K562 (cell line): Measurements from ENCODE around the gene ATP5F1D. TPM values are rescaled to one million over a fixed set of nuclear protein-coding genes. Genes with fewer than 3 reads are reported as not detected.

Source experiments
- CBX1 ChIP-seq: sonication (generic); IDR thresholded peaks from 2 replicates; pipeline ENCODE4 v1.6.1; 2016; ENCODE audit warnings: antibody characterized with exemption, low read depth, mild to moderate bottlenecking
- ELF4 ChIP-seq: fragments of 450-650 bp; formaldehyde crosslinking; IDR thresholded peaks from 2 replicates; pipeline ENCODE4 v1.4.0; 2022; ENCODE audit warnings: missing genetic modification characterization
- FIP1L1 ChIP-seq: fragments of 200-400 bp; formaldehyde crosslinking; IDR thresholded peaks from 2 replicates; pipeline ENCODE4 v1.6.1; 2018; ENCODE audit warnings: mild to moderate bottlenecking, low read depth, low read length; ENCODE audit not compliant: poor library complexity, severe bottlenecking
- FOSL1 ChIP-seq: fragments of 200-800 bp; sonication (Bioruptor generic); conservative IDR thresholded peaks from 2 replicates; pipeline ENCODE4 v1.6.1; 2016; ENCODE audit warnings: missing genetic modification characterization, missing compliant biosample characterization
- FOXA1 ChIP-seq: fragments of 450-650 bp; IDR thresholded peaks from 2 replicates; pipeline ENCODE4 v1.6.1; 2016; ENCODE audit warnings: mild to moderate bottlenecking, borderline replicate concordance
- HNRNPH1 ChIP-seq: fragments of 200-400 bp; formaldehyde crosslinking; optimal IDR thresholded peaks from 2 replicates; pipeline ENCODE3; 2017; ENCODE audit warnings: low read depth, mild to moderate bottlenecking, low read length, moderate library complexity
- HNRNPUL1 ChIP-seq: fragments of 200-400 bp; formaldehyde crosslinking; IDR thresholded peaks from 2 replicates; pipeline ENCODE4 v1.6.1; 2017; ENCODE audit warnings: low read length
- JUNB ChIP-seq: fragments of 450-650 bp; formaldehyde crosslinking; conservative IDR thresholded peaks from 2 replicates; pipeline ENCODE4 v1.4.0; 2020; ENCODE audit warnings: mild to moderate bottlenecking
- KLF13 ChIP-seq: fragments of 450-650 bp; IDR thresholded peaks from 2 replicates; pipeline ENCODE4 v1.6.1; 2016; ENCODE audit warnings: missing genetic modification characterization, low read depth, mild to moderate bottlenecking, missing compliant biosample characterization, moderate library complexity, borderline replicate concordance
- MAX ChIP-seq: sonication (generic); formaldehyde crosslinking; IDR thresholded peaks from 2 replicates; pipeline ENCODE4 v1.9.0; 2022; ENCODE audit warnings: mild to moderate bottlenecking, missing genetic modification reagents
- NEUROD1 ChIP-seq: fragments of 150-350 bp; IDR thresholded peaks from 2 replicates; pipeline ENCODE4 v1.6.1; 2014; ENCODE audit warnings: borderline replicate concordance, low read length, low read depth; ENCODE audit not compliant: partially characterized antibody
- NR2C1 ChIP-seq, 2 experiments: fragments of 450-650 bp; IDR thresholded peaks; 2 replicates each; pipeline ENCODE4 v1.6.1; 2017; ENCODE audit warnings: mild to moderate bottlenecking in 2 of 2, antibody characterized with exemption in 1 of 2, inconsistent platforms in 1 of 2, missing compliant biosample characterization in 1 of 2, missing genetic modification characterization in 1 of 2
- RBBP5 ChIP-seq: fragments of 200-600 bp; sonication (generic); IDR thresholded peaks from 2 replicates; pipeline ENCODE4 v1.6.1; 2012; ENCODE audit warnings: borderline replicate concordance, mild to moderate bottlenecking, low read length, control low read depth, inconsistent platforms; ENCODE audit not compliant: insufficient read depth, poor library complexity, severe bottlenecking
- RBFOX2 ChIP-seq: fragments of 200-400 bp; formaldehyde crosslinking; IDR thresholded peaks from 2 replicates; pipeline ENCODE4 v1.6.1; 2017; ENCODE audit warnings: low read depth, mild to moderate bottlenecking, low read length, moderate library complexity
- RHOXF2B ChIP-seq: fragments of 250-450 bp; sonication (Bioruptor Pico); conservative IDR thresholded peaks from 2 replicates; pipeline ENCODE4 v1.5.1; 2021
- RUNX1 ChIP-seq: sonication (generic); IDR thresholded peaks from 2 replicates; pipeline ENCODE4 v1.6.1; 2016; ENCODE audit warnings: antibody characterized with exemption, low read depth
- SRSF7 ChIP-seq: fragments of 200-400 bp; formaldehyde crosslinking; optimal IDR thresholded peaks from 2 replicates; pipeline ENCODE3; 2017; ENCODE audit warnings: mild to moderate bottlenecking, low read depth, low read length
- TCFL5 ChIP-seq: fragments of 250-450 bp; sonication (Bioruptor Pico); conservative IDR thresholded peaks from 2 replicates; pipeline ENCODE4 v1.6.1; 2021; ENCODE audit warnings: mild to moderate bottlenecking, moderate library complexity, matching md5 sums
- ZKSCAN3 ChIP-seq: fragments of 250-450 bp; sonication (Bioruptor Pico); IDR thresholded peaks from 2 replicates; pipeline ENCODE4 v1.4.0; 2020
- ZKSCAN8 ChIP-seq: fragments of 200-800 bp; sonication (Bioruptor generic); IDR thresholded peaks from 2 replicates; pipeline ENCODE4 v1.6.1; 2016; ENCODE audit warnings: missing genetic modification characterization, missing compliant biosample characterization
- ZNF584 ChIP-seq: fragments of 200-800 bp; sonication (Bioruptor generic); IDR thresholded peaks from 2 replicates; pipeline ENCODE4 v1.6.1; 2016; ENCODE audit warnings: low read depth, mild to moderate bottlenecking, missing genetic modification characterization, missing compliant biosample characterization
- ZNF77 ChIP-seq: fragments of 250-450 bp; sonication (Bioruptor Pico); IDR thresholded peaks from 2 replicates; pipeline ENCODE4 v1.5.0; 2020
- ZSCAN29 ChIP-seq: fragments of 450-650 bp; IDR thresholded peaks from 2 replicates; pipeline ENCODE4 v1.6.1; 2017
- polyA plus RNA-seq, 8 experiments: library from polyadenylated mRNA; depleted of rRNA in 4 of 8; stranded (reverse) in 5 of 8; unstranded in 3 of 8; fragments of >200 nt; fragmentation: Nextera tagmentation in 2 of 8; fragmentation: Illumina TruSeq in 1 of 8; extraction: Ambion mirVana in 2 of 8; extraction: Trizol in 1 of 8; gene quantifications; 2 replicates each; pipeline versions ENCODE4 v1.2.1 to v1.2.3, GENCODE V29; 2011 to 2014; ENCODE audit warnings: inconsistent platforms in 1 of 8, missing spikeins in 1 of 8
- total RNA-seq, 7 experiments: library from RNA; depleted of rRNA in 6 of 7; stranded (reverse); fragments of >200 nt in 6 of 7; fragmentation: Illumina TruSeq in 2 of 7; extraction: Trizol in 2 of 7; gene quantifications; 2 replicates each; pipeline versions ENCODE4 v1.2.1 to v1.2.3, GENCODE V29; 2011 to 2021; ENCODE audit warnings: low replicate concordance in 1 of 7
- TF ChIP-seq, protein P1 (sequence below): sonication (generic); formaldehyde crosslinking; IDR thresholded peaks from 2 replicates; pipeline ENCODE4 v1.4.0; 2020; ENCODE audit warnings: mild to moderate bottlenecking, missing genetic modification reagents
- TF ChIP-seq, protein P2 (sequence below), 2 experiments: IDR thresholded peaks; 2 replicates each; pipeline ENCODE4 v1.6.1; 2011; ENCODE audit warnings: borderline replicate concordance in 1 of 2, control low read depth in 1 of 2, low read depth in 1 of 2, low read length in 1 of 2, mild to moderate bottlenecking in 1 of 2, mixed read lengths in 1 of 2, moderate library complexity in 1 of 2; ENCODE audit not compliant: insufficient read depth in 1 of 2, insufficient read length in 1 of 2, poor library complexity in 1 of 2, severe bottlenecking in 1 of 2; ENCODE audit errors: extremely low read depth in 1 of 2

The ATP5F1D gene
- total and polyA plus RNA-seq, 9 of the 15 experiments (the other 6 are each of a cell fraction or from before 2014, with no cell fraction given): 3.9 to 409 (median 36.8) TPM

DNA sequence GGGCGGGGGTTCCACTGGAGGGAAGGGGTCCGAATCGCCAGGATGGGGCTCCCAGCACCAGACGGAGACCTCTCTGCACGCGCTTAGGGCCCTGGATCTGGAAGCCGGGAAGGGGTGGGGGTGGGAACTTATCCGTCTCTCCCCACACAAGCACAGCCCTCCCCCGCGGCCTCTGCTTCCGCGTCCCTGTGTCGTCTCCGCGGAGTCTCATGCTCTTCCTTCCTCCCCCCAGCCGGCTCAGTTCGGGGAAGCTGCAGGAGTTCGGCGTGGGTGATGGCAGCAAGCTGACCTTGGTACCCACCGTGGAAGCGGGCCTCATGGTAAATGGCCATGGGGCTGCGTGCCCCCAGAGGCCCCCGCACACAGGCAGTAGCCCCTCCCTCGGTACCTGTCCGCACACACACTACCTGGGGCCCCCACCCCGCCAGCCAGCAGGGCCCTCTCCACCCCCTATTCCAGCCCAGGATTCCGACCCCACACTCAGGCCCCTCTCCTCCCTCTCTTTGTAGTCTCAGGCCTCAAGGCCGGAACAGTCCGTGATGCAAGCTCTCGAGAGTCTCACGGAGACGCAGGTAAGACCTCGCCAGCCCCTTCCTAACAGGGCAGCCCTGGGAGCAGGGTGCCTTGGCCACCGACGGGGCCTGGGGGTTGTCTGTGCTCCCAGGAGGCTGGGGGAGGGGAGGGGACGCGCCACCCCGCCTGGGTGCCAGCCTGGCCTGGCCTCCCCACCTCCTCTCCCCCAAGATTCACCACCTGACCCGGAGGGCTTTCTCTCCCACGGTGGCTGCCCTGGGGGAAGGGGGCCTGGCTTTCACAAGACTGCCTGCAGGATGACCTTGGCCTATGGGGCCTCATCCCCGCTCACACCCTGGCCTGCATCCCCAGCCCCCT is 10.0 kb downstream of the ATP5F1D start (continued):
- TF ChIP-seq ZNF584 (CRISPR knock-in tag) (no peak), FOXA1 (no peak), FIP1L1 (no peak), HNRNPUL1 (no peak), ZSCAN29 (no peak), FOSL1 (tag) (no peak), ZKSCAN3 (no peak), RBFOX2 (peak; percentile 80), NEUROD1 (no peak), NR2C1 (IDR thresholded peaks at IDR 0.05) (no peak), NR2C1 (tag; IDR thresholded peaks at IDR 0.05) (no peak), SRSF7 (no peak), MAX (0 out of 2 replicates have a peak, but pooled peaks have one; percentile 17), ZNF77 (CRISPR knock-in tag) (no peak), HNRNPH1 (no peak), RHOXF2B (CRISPR knock-in tag) (no peak), JUNB (CRISPR knock-in tag) (no peak), RBBP5 (no peak), CBX1 (no peak), RUNX1 (no peak), TCFL5 (CRISPR knock-in tag) (no peak), ELF4 (no peak), KLF13 (tag) (no peak), ZKSCAN8 (CRISPR knock-in tag) (no peak)
- TF ChIP-seq, protein P1, sequence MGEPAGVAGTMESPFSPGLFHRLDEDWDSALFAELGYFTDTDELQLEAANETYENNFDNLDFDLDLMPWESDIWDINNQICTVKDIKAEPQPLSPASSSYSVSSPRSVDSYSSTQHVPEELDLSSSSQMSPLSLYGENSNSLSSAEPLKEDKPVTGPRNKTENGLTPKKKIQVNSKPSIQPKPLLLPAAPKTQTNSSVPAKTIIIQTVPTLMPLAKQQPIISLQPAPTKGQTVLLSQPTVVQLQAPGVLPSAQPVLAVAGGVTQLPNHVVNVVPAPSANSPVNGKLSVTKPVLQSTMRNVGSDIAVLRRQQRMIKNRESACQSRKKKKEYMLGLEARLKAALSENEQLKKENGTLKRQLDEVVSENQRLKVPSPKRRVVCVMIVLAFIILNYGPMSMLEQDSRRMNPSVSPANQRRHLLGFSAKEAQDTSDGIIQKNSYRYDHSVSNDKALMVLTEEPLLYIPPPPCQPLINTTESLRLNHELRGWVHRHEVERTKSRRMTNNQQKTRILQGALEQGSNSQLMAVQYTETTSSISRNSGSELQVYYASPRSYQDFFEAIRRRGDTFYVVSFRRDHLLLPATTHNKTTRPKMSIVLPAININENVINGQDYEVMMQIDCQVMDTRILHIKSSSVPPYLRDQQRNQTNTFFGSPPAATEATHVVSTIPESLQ (CRISPR knock-in tag): no peak
- TF ChIP-seq, protein P2, sequence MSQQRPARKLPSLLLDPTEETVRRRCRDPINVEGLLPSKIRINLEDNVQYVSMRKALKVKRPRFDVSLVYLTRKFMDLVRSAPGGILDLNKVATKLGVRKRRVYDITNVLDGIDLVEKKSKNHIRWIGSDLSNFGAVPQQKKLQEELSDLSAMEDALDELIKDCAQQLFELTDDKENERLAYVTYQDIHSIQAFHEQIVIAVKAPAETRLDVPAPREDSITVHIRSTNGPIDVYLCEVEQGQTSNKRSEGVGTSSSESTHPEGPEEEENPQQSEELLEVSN (IDR thresholded peaks at IDR 0.05; ENCODE audit: borderline replicate concordance in 1 of 2, extremely low read depth in 1 of 2, insufficient read depth in 1 of 2, insufficient read length in 1 of 2, low read depth in 1 of 2, low read length in 1 of 2, poor library complexity in 1 of 2, severe bottlenecking in 1 of 2): peak; percentile 43 to 72
